Fibroblast of villous mesenchyme (primary cell): ENCODE measurements around the gene METTL16. TPM values are rescaled to one million over a fixed set of nuclear protein-coding genes. Genes with fewer than 3 reads are reported as not detected.

Experiments used
- DNase-seq: peaks from one replicate; pipeline ENCODE4 v3.0.0-alpha.2; 2010; ENCODE audit warnings: low read depth
- H3K4me3 ChIP-seq: 2 replicates; pipeline ENCODE4 v1.5.1; 2011; ENCODE audit warnings: low read depth, mild to moderate bottlenecking, low read length
- CTCF ChIP-seq: IDR thresholded peaks from 2 replicates; pipeline ENCODE4 v1.5.1; 2012; ENCODE audit warnings: low read depth, mild to moderate bottlenecking, low read length; ENCODE audit not compliant: insufficient read depth
- total RNA-seq: library from RNA; depleted of rRNA; stranded (reverse); fragments of >200 nt; gene quantifications from 2 replicates; pipeline ENCODE4 v1.2.3, GENCODE V29; 2012

The METTL16 gene
- total RNA-seq, 1 donor = 16.8 TPM

- no peak for DNase-seq
- H3K4me3 ChIP-seq = no peak overlapping the region
- TF ChIP-seq CTCF = no peak
These were observed 78.0 kb downstream of the METTL16 start for GRCh38 chr17:2433696-2434095.

- H3K4me3 ChIP-seq = no peak overlapping the region
- no peak for TF ChIP-seq CTCF
- DNase-seq = no peak
These were observed 83.8 kb downstream of the METTL16 start for GRCh38 chr17:2427910-2428309.

GRCh38 chr17:2427215-2427614, 84.5 kb downstream of the METTL16 start:
- H3K4me3 ChIP-seq = no peak overlapping the region
- no peak for TF ChIP-seq CTCF
- no peak for DNase-seq

GRCh38 chr17:2423271-2423670, 88.4 kb downstream of the METTL16 start:
- no peak for TF ChIP-seq CTCF
- H3K4me3 ChIP-seq = no peak overlapping the region
- DNase-seq = no peak

- peak; percentile 31 for TF ChIP-seq CTCF
- DNase-seq = peak; percentile 49
- no peak overlapping the region for H3K4me3 ChIP-seq
These were observed 90.2 kb downstream of the METTL16 start for GRCh38 chr17:2421315-2422147.

GRCh38 chr17:2420176-2420575, 91.5 kb downstream of the METTL16 start:
- no peak for DNase-seq
- H3K4me3 ChIP-seq = no peak overlapping the region
- no peak for TF ChIP-seq CTCF

GRCh38 chr17:2419486-2419885, 92.2 kb downstream of the METTL16 start:
- no peak overlapping the region for H3K4me3 ChIP-seq
- no peak for TF ChIP-seq CTCF
- DNase-seq = peak; percentile 37
